HL-60 (cell line): Measurements from ENCODE around the gene RIBC2.

Experiments
- GABPA ChIP-seq: IDR thresholded peaks from 2 replicates; pipeline ENCODE4 v1.6.1; 2012; ENCODE audit warnings: low read depth
- POLR2AphosphoS5 ChIP-seq: IDR thresholded peaks from 2 replicates; pipeline ENCODE4 v1.6.1; 2012; ENCODE audit warnings: low read depth
- TF ChIP-seq, protein P1 (sequence below): IDR thresholded peaks from one replicate; pipeline ENCODE4 v1.5.1; 2011; ENCODE audit warnings: low read length, control low read depth, inconsistent platforms; ENCODE audit not compliant: insufficient read depth
- TF ChIP-seq, protein P2 (sequence below): IDR thresholded peaks from 2 replicates; pipeline ENCODE4 v1.6.1; 2012; ENCODE audit warnings: low read depth; ENCODE audit not compliant: insufficient replicate concordance

DNA sequence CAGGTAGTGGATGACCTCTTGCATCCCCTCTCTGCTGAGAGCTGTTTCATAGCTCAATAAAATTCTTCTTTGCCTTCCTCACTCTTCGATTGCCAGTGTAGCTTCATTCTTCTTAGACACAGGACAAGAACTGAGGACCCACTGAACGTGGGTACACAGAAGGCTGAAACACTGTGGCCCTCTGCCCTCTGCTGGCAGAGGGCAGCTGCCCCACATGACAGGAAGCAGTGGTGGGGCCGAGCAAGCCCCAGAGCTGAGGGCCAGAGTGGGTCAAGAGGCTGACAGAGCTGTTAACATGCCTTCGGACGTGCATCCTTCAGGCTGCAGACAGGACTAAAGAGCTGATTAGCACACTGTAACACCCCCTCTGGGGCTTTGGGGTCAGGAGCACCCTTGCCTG is 15.7 kb upstream of the RIBC2 start:
- TF ChIP-seq, protein P1, sequence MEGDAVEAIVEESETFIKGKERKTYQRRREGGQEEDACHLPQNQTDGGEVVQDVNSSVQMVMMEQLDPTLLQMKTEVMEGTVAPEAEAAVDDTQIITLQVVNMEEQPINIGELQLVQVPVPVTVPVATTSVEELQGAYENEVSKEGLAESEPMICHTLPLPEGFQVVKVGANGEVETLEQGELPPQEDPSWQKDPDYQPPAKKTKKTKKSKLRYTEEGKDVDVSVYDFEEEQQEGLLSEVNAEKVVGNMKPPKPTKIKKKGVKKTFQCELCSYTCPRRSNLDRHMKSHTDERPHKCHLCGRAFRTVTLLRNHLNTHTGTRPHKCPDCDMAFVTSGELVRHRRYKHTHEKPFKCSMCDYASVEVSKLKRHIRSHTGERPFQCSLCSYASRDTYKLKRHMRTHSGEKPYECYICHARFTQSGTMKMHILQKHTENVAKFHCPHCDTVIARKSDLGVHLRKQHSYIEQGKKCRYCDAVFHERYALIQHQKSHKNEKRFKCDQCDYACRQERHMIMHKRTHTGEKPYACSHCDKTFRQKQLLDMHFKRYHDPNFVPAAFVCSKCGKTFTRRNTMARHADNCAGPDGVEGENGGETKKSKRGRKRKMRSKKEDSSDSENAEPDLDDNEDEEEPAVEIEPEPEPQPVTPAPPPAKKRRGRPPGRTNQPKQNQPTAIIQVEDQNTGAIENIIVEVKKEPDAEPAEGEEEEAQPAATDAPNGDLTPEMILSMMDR, result no peak
- TF ChIP-seq POLR2AphosphoS5 (no peak), GABPA (no peak)
- TF ChIP-seq, protein P2, sequence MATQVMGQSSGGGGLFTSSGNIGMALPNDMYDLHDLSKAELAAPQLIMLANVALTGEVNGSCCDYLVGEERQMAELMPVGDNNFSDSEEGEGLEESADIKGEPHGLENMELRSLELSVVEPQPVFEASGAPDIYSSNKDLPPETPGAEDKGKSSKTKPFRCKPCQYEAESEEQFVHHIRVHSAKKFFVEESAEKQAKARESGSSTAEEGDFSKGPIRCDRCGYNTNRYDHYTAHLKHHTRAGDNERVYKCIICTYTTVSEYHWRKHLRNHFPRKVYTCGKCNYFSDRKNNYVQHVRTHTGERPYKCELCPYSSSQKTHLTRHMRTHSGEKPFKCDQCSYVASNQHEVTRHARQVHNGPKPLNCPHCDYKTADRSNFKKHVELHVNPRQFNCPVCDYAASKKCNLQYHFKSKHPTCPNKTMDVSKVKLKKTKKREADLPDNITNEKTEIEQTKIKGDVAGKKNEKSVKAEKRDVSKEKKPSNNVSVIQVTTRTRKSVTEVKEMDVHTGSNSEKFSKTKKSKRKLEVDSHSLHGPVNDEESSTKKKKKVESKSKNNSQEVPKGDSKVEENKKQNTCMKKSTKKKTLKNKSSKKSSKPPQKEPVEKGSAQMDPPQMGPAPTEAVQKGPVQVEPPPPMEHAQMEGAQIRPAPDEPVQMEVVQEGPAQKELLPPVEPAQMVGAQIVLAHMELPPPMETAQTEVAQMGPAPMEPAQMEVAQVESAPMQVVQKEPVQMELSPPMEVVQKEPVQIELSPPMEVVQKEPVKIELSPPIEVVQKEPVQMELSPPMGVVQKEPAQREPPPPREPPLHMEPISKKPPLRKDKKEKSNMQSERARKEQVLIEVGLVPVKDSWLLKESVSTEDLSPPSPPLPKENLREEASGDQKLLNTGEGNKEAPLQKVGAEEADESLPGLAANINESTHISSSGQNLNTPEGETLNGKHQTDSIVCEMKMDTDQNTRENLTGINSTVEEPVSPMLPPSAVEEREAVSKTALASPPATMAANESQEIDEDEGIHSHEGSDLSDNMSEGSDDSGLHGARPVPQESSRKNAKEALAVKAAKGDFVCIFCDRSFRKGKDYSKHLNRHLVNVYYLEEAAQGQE, result no peak
